Measurements from ENCODE around the gene ODR4. TPM values are rescaled to one million over a fixed set of nuclear protein-coding genes. Genes with fewer than 3 reads are reported as not detected.

Gene ODR4
- total RNA-seq, 1 experiment from 2014 or later, result 7.9 TPM

DNA sequence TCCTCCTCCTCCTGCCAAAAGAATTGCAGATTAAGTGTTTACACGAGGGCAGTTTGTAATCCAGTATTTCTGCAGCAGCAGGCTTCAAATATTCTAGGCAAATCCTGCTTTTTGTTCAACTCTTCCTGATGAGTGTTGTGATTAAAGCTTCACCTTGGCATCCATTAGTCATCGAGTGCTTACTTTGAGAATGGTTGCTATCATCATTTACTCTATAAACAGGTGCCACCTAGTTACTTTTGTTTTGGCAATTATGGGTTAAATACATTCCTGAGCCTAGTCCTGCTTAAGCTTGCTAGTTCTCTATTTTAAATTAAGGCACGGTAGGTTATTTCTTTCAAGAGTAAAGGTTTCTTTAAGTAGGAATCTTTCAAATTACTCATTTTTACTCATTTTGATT, 64.9 kb downstream of the ODR4 start:
- no TSS peak for BruUV-seq (replicated peaks)
- POLR2A ChIA-PET (ENCODE audit: unreplicated experiment), result interaction anchor here (0.6 kb wide), 1 partner anchor 339 kb away, joined by 5 read pairs; no protein-coding TSS in a partner anchor

GRCh38 chr1:186442651-186443375, 67.2 kb downstream of the ODR4 start:
- Histone ChIP-seq H4K20me1 (ENCODE audit: low read length) (no peaks in the 10 kb centered on the region), H3K27ac (ENCODE audit: low read length) (no peak overlapping the region), H3K79me2 (ENCODE audit: low read length) (no peaks in the 10 kb centered on the region), H3K4me2 (ENCODE audit: low read length) (no peak overlapping the region), H3K4me1 (ENCODE audit: insufficient read depth, low read length) (peaks cover 17% of the 10 kb centered on the region; the same call in 1 of the 2 replicates), H3K27me3 (ENCODE audit: low read length) (no peaks in the 10 kb centered on the region), H3K9ac (ENCODE audit: low read length) (no peak overlapping the region), H3K36me3 (ENCODE audit: low read depth, low read length) (no peaks in the 10 kb centered on the region), H3K9me3 (ENCODE audit: low read length) (no peaks in the 10 kb centered on the region), H3K9me2 (replicated peaks; ENCODE audit: low read length) (no peaks in the 10 kb centered on the region), H3F3A (ENCODE audit: low read length, unreplicated experiment) (no peaks in the 10 kb centered on the region), H2AFZ (ENCODE audit: low read length) (no peak overlapping the region), H3K4me3 (ENCODE audit: low read length) (no peak overlapping the region)
- POLR2A ChIA-PET (ENCODE audit: unreplicated experiment), result no interaction called here
- no peak for TF ChIP-seq EZH2phosphoT487 (IDR thresholded peaks at IDR 0.05; ENCODE audit: borderline replicate concordance, low read length)
- TF ChIP-seq, protein P1, sequence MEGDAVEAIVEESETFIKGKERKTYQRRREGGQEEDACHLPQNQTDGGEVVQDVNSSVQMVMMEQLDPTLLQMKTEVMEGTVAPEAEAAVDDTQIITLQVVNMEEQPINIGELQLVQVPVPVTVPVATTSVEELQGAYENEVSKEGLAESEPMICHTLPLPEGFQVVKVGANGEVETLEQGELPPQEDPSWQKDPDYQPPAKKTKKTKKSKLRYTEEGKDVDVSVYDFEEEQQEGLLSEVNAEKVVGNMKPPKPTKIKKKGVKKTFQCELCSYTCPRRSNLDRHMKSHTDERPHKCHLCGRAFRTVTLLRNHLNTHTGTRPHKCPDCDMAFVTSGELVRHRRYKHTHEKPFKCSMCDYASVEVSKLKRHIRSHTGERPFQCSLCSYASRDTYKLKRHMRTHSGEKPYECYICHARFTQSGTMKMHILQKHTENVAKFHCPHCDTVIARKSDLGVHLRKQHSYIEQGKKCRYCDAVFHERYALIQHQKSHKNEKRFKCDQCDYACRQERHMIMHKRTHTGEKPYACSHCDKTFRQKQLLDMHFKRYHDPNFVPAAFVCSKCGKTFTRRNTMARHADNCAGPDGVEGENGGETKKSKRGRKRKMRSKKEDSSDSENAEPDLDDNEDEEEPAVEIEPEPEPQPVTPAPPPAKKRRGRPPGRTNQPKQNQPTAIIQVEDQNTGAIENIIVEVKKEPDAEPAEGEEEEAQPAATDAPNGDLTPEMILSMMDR (conservative IDR thresholded peaks at IDR 0.05; ENCODE audit: low read depth, low read length), result no peak
- no peak for TF ChIP-seq EZH2 (IDR thresholded peaks at IDR 0.05; ENCODE audit: low read length, unreplicated experiment)
- intact Hi-C loops (cut with micrococcal nuclease), result no loop called here
- DNase-seq (peak; percentile 23), ATAC-seq (no peak)
- BruUV-seq (replicated peaks), result no TSS peak
- CTCF ChIA-PET, result no interaction called here

More for the DNA sequence above, 64.9 kb downstream of the ODR4 start:
- ATAC-seq (peak; percentile 55), DNase-seq (peak; percentile 51)
- Histone ChIP-seq H2AFZ (ENCODE audit: low read length) (no peak overlapping the region), H3K4me3 (ENCODE audit: low read length) (no peak overlapping the region), H3K36me3 (ENCODE audit: low read depth, low read length) (no peaks in the 10 kb centered on the region), H3K9ac (ENCODE audit: low read length) (no peak overlapping the region), H3F3A (ENCODE audit: low read length, unreplicated experiment) (no peaks in the 10 kb centered on the region), H3K9me2 (replicated peaks; ENCODE audit: low read length) (no peaks in the 10 kb centered on the region), H4K20me1 (ENCODE audit: low read length) (no peaks in the 10 kb centered on the region), H3K9me3 (ENCODE audit: low read length) (no peaks in the 10 kb centered on the region), H3K79me2 (ENCODE audit: low read length) (no peaks in the 10 kb centered on the region), H3K27ac (ENCODE audit: low read length) (no peak overlapping the region), H3K4me2 (ENCODE audit: low read length) (no peak overlapping the region), H3K4me1 (ENCODE audit: insufficient read depth, low read length) (peaks cover 17% of the 10 kb centered on the region; the same call in 1 of the 2 replicates), H3K27me3 (ENCODE audit: low read length) (no peaks in the 10 kb centered on the region)
- intact Hi-C loops (cut with micrococcal nuclease), result no loop called here
- TF ChIP-seq EZH2phosphoT487 (IDR thresholded peaks at IDR 0.05; ENCODE audit: borderline replicate concordance, low read length), result no peak
- no peak for TF ChIP-seq EZH2 (IDR thresholded peaks at IDR 0.05; ENCODE audit: low read length, unreplicated experiment)
- TF ChIP-seq, protein P1 (conservative IDR thresholded peaks at IDR 0.05; ENCODE audit: low read depth, low read length), result no peak
- CTCF ChIA-PET, result interaction anchor here (0.7 kb wide), 1 partner anchor 66 kb away, joined by 3 read pairs; the partner anchor contains the start of gene TPR

DNA sequence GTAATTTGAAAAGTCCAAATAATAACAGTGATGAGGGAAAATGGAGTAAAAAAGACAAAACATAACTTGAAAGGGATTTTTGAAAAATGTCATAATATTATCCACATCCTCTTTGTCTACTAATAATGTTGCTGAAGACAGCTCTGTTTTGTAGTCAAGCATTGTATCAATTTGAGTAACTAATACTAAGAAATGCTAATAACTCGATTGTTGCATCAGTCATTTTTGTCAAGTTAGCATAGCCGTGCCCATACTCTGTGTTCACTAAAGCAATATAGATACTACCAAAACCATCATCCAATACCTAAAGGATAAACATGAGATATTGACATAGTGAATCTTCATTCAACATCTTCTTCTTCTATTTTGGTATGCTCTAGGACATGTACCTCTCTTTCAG, 68.0 kb downstream of the ODR4 start:
- H3K9me3 ChIP-seq (ENCODE audit: low read length), result no peaks in the 10 kb centered on the region
- no TSS peak for BruUV-seq (replicated peaks)
- H3K36me3 ChIP-seq (ENCODE audit: low read depth, low read length), result no peaks in the 10 kb centered on the region
- no peak overlapping the region for H2AFZ ChIP-seq (ENCODE audit: low read length)
- H3K9me2 ChIP-seq (replicated peaks; ENCODE audit: low read length), result no peaks in the 10 kb centered on the region
- POLR2A ChIA-PET (ENCODE audit: unreplicated experiment), result no interaction called here
- ATAC-seq (no peak), DNase-seq (no peak)
- no peak overlapping the region for H3K9ac ChIP-seq (ENCODE audit: low read length)
- TF ChIP-seq EZH2 (IDR thresholded peaks at IDR 0.05; ENCODE audit: low read length, unreplicated experiment), result no peak
- TF ChIP-seq, protein P1 (conservative IDR thresholded peaks at IDR 0.05; ENCODE audit: low read depth, low read length), result no peak
- TF ChIP-seq EZH2phosphoT487 (IDR thresholded peaks at IDR 0.05; ENCODE audit: borderline replicate concordance, low read length), result no peak
- no peaks in the 10 kb centered on the region for H3K27me3 ChIP-seq (ENCODE audit: low read length)
- H3F3A ChIP-seq (ENCODE audit: low read length, unreplicated experiment), result no peaks in the 10 kb centered on the region
- H3K4me3 ChIP-seq (ENCODE audit: low read length), result no peak overlapping the region
- peaks cover 17% of the 10 kb centered on the region; the same call in 1 of the 2 replicates for H3K4me1 ChIP-seq (ENCODE audit: insufficient read depth, low read length)
- CTCF ChIA-PET, result no interaction called here
- no peak overlapping the region for H3K27ac ChIP-seq (ENCODE audit: low read length)
- H4K20me1 ChIP-seq (ENCODE audit: low read length), result no peaks in the 10 kb centered on the region
- no peak overlapping the region for H3K4me2 ChIP-seq (ENCODE audit: low read length)
- intact Hi-C loops (cut with micrococcal nuclease), result no loop called here
- no peaks in the 10 kb centered on the region for H3K79me2 ChIP-seq (ENCODE audit: low read length)

Measured in PC-3 (cell line).